ENCODE data around the gene C1QL2. TPM values are rescaled to one million over a fixed set of nuclear protein-coding genes. Genes with fewer than 3 reads are reported as not detected.

C1QL2 gene
- total RNA-seq, 1 donor from 2014 or later, result not detected

DNA sequence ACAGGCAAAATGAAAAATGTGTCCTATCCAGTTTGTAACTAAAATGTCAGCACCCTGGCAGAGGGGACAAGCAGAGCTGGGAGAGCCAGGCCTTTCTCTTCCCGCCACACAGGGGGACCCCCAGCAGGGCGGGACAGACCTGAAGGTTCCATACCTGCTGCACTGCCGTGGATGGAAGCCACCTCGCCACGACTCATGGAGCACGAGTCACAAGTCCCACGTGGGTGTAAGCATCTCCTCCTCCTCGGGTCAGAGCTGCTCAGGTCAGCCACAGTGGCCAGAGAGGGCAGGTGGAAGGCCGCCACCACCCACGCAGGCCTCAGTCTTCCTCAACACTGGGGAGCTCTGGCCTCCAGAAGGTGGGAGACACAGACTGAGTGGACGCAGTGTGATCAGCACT is 21.0 kb downstream of the C1QL2 start:
- Histone ChIP-seq H3K9me3 (replicated peaks) (peaks cover 12% of the 10 kb centered on the region), H3K4me3 (no peak overlapping the region), H3K27me3 (ENCODE audit: low read depth) (peaks cover 68% of the 10 kb centered on the region), H3K27ac (replicated peaks) (no peak overlapping the region), H3K36me3 (no peaks in the 10 kb centered on the region), H3K4me1 (no peaks in the 10 kb centered on the region)
- intact Hi-C loops (cut with micrococcal nuclease), result no loop called here
- TF ChIP-seq, protein P1, sequence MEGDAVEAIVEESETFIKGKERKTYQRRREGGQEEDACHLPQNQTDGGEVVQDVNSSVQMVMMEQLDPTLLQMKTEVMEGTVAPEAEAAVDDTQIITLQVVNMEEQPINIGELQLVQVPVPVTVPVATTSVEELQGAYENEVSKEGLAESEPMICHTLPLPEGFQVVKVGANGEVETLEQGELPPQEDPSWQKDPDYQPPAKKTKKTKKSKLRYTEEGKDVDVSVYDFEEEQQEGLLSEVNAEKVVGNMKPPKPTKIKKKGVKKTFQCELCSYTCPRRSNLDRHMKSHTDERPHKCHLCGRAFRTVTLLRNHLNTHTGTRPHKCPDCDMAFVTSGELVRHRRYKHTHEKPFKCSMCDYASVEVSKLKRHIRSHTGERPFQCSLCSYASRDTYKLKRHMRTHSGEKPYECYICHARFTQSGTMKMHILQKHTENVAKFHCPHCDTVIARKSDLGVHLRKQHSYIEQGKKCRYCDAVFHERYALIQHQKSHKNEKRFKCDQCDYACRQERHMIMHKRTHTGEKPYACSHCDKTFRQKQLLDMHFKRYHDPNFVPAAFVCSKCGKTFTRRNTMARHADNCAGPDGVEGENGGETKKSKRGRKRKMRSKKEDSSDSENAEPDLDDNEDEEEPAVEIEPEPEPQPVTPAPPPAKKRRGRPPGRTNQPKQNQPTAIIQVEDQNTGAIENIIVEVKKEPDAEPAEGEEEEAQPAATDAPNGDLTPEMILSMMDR (IDR thresholded peaks at IDR 0.05; ENCODE audit: borderline replicate concordance), result no peak
- no peak for DNase-seq

DNA sequence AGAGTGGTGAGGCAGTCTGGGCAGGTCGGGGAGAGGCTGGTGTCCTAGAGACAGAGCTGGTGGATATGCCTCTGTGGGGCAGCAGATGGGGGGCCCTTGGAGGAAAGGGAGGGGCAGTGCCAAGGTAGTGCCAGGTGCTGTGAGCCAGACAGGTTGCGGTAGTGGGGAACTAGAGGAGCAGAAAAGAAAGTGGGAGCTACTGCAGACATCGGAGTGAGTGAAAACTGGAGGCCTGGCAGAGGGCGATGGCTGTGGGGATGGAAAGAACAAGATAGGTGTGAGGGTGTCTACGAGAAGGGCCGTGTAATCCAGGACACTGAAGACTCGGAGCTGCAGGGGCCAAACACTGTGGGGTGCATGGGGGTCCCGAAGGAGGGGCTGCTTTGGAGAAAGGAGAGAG is 21.7 kb downstream of the C1QL2 start:
- Histone ChIP-seq H3K36me3 (no peaks in the 10 kb centered on the region), H3K4me3 (no peak overlapping the region), H3K4me1 (no peaks in the 10 kb centered on the region), H3K27ac (replicated peaks) (no peak overlapping the region), H3K27me3 (ENCODE audit: low read depth) (peaks cover 74% of the 10 kb centered on the region), H3K9me3 (replicated peaks) (peaks cover 12% of the 10 kb centered on the region)
- TF ChIP-seq, protein P1 (IDR thresholded peaks at IDR 0.05; ENCODE audit: borderline replicate concordance), result no peak
- intact Hi-C loops (cut with micrococcal nuclease), result no loop called here
- DNase-seq, result no peak

DNA sequence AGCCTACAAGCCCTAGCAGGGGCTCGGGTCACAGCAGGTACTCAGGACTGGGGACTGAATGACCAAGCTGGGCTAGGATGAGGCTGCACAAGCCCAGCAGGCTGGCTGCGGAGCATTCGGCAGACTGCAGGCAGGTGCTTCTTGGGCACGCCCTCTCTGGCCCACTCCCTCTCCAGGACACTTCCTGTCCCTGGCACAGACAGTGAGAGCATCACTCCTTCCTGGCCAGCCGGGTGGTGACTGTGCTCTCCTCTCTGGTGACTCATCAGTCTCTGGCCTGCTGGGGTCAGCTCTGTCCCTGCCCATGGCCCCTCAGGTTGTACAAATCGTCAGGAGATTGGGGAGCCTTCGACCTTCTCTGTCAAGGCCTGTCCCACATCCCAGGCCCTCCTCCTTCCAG is 22.5 kb downstream of the C1QL2 start:
- no peak overlapping the region for H3K27ac ChIP-seq (replicated peaks)
- no peaks in the 10 kb centered on the region for H3K4me1 ChIP-seq
- H3K4me3 ChIP-seq, result no peak overlapping the region
- no peak for DNase-seq
- intact Hi-C loops (cut with micrococcal nuclease), result no loop called here
- peaks cover 12% of the 10 kb centered on the region for H3K9me3 ChIP-seq (replicated peaks)
- H3K36me3 ChIP-seq, result no peaks in the 10 kb centered on the region
- peaks cover 80% of the 10 kb centered on the region for H3K27me3 ChIP-seq (ENCODE audit: low read depth)
- TF ChIP-seq, protein P1 (IDR thresholded peaks at IDR 0.05; ENCODE audit: borderline replicate concordance), result no peak

DNA sequence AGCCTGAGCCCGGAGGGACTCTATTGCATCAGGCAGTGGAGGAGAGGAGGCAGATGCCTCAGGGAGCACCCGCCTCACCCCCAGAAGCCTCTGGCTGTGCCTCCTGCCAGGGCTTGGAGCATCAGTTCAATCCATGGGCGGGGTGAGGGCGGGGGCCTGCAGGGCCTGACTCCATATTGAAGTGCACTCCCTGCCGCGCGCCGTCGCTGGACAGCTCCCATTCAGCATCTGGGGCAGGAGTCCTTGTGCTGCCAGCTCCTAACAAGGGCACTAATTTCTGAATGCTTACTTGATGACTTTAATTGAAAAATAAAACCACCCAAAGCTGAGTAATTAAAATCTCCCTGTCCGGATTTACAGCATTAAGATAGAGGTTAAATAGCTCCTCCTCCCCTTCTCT is 23.8 kb downstream of the C1QL2 start:
- TF ChIP-seq, protein P1 (IDR thresholded peaks at IDR 0.05; ENCODE audit: borderline replicate concordance), result no peak
- no peaks in the 10 kb centered on the region for H3K36me3 ChIP-seq
- H3K4me1 ChIP-seq, result no peaks in the 10 kb centered on the region
- no peak overlapping the region for H3K4me3 ChIP-seq
- H3K9me3 ChIP-seq (replicated peaks), result peaks cover 12% of the 10 kb centered on the region
- no peak overlapping the region for H3K27ac ChIP-seq (replicated peaks)
- intact Hi-C loops (cut with micrococcal nuclease), result no loop called here
- DNase-seq, result no peak
- peaks cover 91% of the 10 kb centered on the region for H3K27me3 ChIP-seq (ENCODE audit: low read depth)

DNA sequence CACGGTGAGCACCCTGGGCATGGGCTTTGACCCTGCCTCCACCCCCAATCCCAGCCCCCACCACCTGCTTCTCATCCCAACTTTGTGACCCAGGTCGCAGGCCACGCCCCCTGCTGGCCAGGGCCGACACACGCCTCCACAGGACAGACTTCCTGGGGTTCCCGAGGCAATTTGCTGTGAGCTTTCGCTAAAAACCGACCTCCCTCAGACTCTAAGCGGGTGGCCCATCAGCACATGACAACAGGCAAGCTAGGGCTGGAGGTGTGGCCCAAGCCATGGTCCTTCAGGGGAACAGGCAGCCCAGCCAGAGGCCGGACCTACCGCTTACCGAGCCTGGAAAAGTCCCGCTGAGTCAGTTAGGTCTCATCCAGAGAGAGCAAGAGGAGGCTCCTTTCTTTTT is 31.9 kb downstream of the C1QL2 start:
- no peak overlapping the region for H3K4me3 ChIP-seq
- no peak overlapping the region for H3K27ac ChIP-seq (replicated peaks)
- peaks cover 99% of the 10 kb centered on the region for H3K27me3 ChIP-seq (ENCODE audit: low read depth)
- peak; percentile 24 for DNase-seq
- intact Hi-C loops (cut with micrococcal nuclease), result no loop called here
- no peaks in the 10 kb centered on the region for H3K36me3 ChIP-seq
- no peaks in the 10 kb centered on the region for H3K9me3 ChIP-seq (replicated peaks)
- TF ChIP-seq, protein P1 (IDR thresholded peaks at IDR 0.05; ENCODE audit: borderline replicate concordance), result peak; percentile 52
- H3K4me1 ChIP-seq, result no peaks in the 10 kb centered on the region

DNA sequence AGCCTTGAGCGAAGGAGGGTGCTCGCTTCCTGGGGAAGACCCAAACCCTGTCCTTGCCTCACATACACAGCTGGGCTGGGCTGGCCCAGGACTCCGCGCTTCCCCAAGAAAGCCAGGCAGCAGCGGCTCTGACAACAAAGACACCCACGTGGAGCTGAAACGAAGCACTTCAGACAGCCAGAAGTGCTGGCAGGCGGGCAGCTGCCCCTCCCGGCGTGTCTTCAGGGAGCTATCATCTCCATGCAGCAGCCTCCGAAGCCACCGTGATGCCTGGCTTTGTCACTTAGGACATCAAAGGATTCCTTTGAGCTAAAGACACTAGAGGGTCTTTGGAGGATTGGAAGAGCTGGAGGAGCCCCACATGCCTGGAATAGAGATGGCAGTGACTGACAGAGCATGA is 35.2 kb downstream of the C1QL2 start:
- Histone ChIP-seq H3K27ac (replicated peaks) (no peak overlapping the region), H3K36me3 (no peaks in the 10 kb centered on the region), H3K9me3 (replicated peaks) (no peaks in the 10 kb centered on the region), H3K4me1 (no peaks in the 10 kb centered on the region), H3K4me3 (no peak overlapping the region), H3K27me3 (ENCODE audit: low read depth) (peaks cover 97% of the 10 kb centered on the region)
- TF ChIP-seq, protein P1 (IDR thresholded peaks at IDR 0.05; ENCODE audit: borderline replicate concordance), result no peak
- DNase-seq, result no peak
- intact Hi-C loops (cut with micrococcal nuclease), result no loop called here

Data from left ventricle myocardium inferior (tissue), 1 donor.